NCI-H446 treated with DMSO at 0.1 percent for 48 hours (cell line): ENCODE results near the gene CILP2.

Experiments
- DNase-seq: peaks from one replicate; lab custom pipeline; 2025; lab: John Stamatoyannopoulos, UW

CILP2 gene

GRCh38 chr19:19568802-19569756, 31.0 kb downstream of the CILP2 start:
- no peak for DNase-seq

GRCh38 chr19:19570571-19570970, 32.5 kb downstream of the CILP2 start:
- no peak for DNase-seq

GRCh38 chr19:19571071-19571786, 33.2 kb downstream of the CILP2 start:
- no peak for DNase-seq

GRCh38 chr19:19575411-19575810, 37.3 kb downstream of the CILP2 start:
- DNase-seq = no peak

- no peak for DNase-seq
Observed at GRCh38 chr19:19578252-19578651, 40.2 kb downstream of the CILP2 start.

- no peak for DNase-seq
Observed at GRCh38 chr19:19579533-19580361, 41.7 kb downstream of the CILP2 start.

- DNase-seq = no peak
Observed at GRCh38 chr19:19580418-19580817, 42.4 kb downstream of the CILP2 start.

- no peak for DNase-seq
Observed at GRCh38 chr19:19581391-19581790, 43.3 kb downstream of the CILP2 start.

GRCh38 chr19:19582471-19582870, 44.4 kb downstream of the CILP2 start:
- no peak for DNase-seq

- no peak for DNase-seq
Observed at GRCh38 chr19:19584356-19584755, 46.3 kb downstream of the CILP2 start.

GRCh38 chr19:19587771-19588170, 49.7 kb downstream of the CILP2 start:
- peak; percentile 41 for DNase-seq

GRCh38 chr19:19588546-19588945, 50.5 kb downstream of the CILP2 start:
- DNase-seq = no peak

GRCh38 chr19:19591133-19591825, 53.2 kb downstream of the CILP2 start:
- no peak for DNase-seq

- DNase-seq = no peak
Observed at GRCh38 chr19:19592690-19593089, 54.6 kb downstream of the CILP2 start.

- DNase-seq = no peak
Observed at GRCh38 chr19:19594381-19594780, 56.3 kb downstream of the CILP2 start.

GRCh38 chr19:19595171-19595701, 57.2 kb downstream of the CILP2 start:
- no peak for DNase-seq
